ENCODE data around the gene NEDD4L. TPM values are rescaled to one million over a fixed set of nuclear protein-coding genes. Genes with fewer than 3 reads are reported as not detected.

Gene NEDD4L
- total and polyA plus RNA-seq, 2 experiments from 2014 or later = 36.2 to 72.3 TPM

DNA sequence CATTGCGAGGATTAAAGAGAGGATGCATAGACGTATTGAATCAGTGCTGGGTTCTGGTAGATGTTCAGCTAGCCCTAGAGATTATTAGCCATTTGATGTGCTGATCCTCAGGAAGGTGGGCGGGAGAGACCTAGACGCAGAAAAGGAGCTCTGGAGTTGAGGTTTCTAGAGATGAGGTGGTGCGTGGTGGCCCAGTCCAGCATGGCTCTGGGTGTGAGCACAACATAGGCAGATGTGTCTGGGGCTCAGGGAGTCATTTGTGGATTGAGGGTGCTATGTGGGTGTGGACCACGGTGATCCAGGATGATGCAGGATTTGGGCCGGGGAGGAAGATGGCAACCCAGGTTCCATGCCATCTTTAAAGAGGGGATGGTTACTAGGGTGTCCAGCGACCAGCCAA is 102.1 kb downstream of the NEDD4L start:
- Histone ChIP-seq H2AFZ (no peak overlapping the region), H3K27ac (ENCODE audit: low read depth) (no peak overlapping the region), H3K27me3 (ENCODE audit: insufficient read depth) (no peaks in the 10 kb centered on the region), H3F3A (replicated peaks; ENCODE audit: low read depth) (no peaks in the 10 kb centered on the region), H3K4me1 (ENCODE audit: insufficient read depth) (peaks cover 4% of the 10 kb centered on the region; the same call in 1 of the 2 replicates), H3K4me3 (no peak overlapping the region), H3K4me2 (no peak overlapping the region), H3K36me3 (ENCODE audit: insufficient read depth) (no peaks in the 10 kb centered on the region), H3K79me2 (replicated peaks; ENCODE audit: insufficient read depth) (peaks cover 95% of the 10 kb centered on the region), H4K20me1 (replicated peaks; ENCODE audit: insufficient read depth) (peaks cover 5% of the 10 kb centered on the region), H3K9me2 (ENCODE audit: insufficient read depth) (0 out of 2 replicates have a peak, but pooled peaks cover 4% of the 10 kb centered on the region)
- ATAC-seq (no peak), DNase-seq (ENCODE audit: low spot score) (no peak)
- Mint-ChIP-seq H3K4me3 (no peak overlapping the region), H3K4me1 (peaks cover 14% of the 10 kb centered on the region; the same call in 2 of the 3 replicates), H3K9me3 (no peaks in the 10 kb centered on the region; the same call in 2 of the 3 replicates), H3K27me3 (ENCODE audit: insufficient read depth, low read depth, poor library complexity) (peaks cover 2% of the 10 kb centered on the region), H3K36me3 (ENCODE audit: low read depth) (peaks cover 9% of the 10 kb centered on the region; the same call in 2 of the 3 replicates), H3K27ac (no peak overlapping the region)
- no peak for TF ChIP-seq EZH2phosphoT487 (IDR thresholded peaks at IDR 0.05; ENCODE audit: unreplicated experiment)
- no peak for TF ChIP-seq EZH2 (IDR thresholded peaks at IDR 0.05; ENCODE audit: low read depth, unreplicated experiment)
- TF ChIP-seq CREB1 (CRISPR knock-in tag; IDR thresholded peaks at IDR 0.05; ENCODE audit: low read depth) = no peak
- TF ChIP-seq NANOG (IDR thresholded peaks at IDR 0.05; ENCODE audit: borderline replicate concordance) = no peak
- TF ChIP-seq, protein P1, sequence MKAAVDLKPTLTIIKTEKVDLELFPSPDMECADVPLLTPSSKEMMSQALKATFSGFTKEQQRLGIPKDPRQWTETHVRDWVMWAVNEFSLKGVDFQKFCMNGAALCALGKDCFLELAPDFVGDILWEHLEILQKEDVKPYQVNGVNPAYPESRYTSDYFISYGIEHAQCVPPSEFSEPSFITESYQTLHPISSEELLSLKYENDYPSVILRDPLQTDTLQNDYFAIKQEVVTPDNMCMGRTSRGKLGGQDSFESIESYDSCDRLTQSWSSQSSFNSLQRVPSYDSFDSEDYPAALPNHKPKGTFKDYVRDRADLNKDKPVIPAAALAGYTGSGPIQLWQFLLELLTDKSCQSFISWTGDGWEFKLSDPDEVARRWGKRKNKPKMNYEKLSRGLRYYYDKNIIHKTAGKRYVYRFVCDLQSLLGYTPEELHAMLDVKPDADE (IDR thresholded peaks at IDR 0.05) = no peak
- no peak for TF ChIP-seq POLR2AphosphoS5 (IDR thresholded peaks at IDR 0.05; ENCODE audit: low read depth)
- no peak for TF ChIP-seq JUNB (IDR thresholded peaks at IDR 0.05; ENCODE audit: unreplicated experiment)
- no peak for TF ChIP-seq STAT1 (IDR thresholded peaks at IDR 0.05; ENCODE audit: unreplicated experiment)
- TF ChIP-seq, protein P2, sequence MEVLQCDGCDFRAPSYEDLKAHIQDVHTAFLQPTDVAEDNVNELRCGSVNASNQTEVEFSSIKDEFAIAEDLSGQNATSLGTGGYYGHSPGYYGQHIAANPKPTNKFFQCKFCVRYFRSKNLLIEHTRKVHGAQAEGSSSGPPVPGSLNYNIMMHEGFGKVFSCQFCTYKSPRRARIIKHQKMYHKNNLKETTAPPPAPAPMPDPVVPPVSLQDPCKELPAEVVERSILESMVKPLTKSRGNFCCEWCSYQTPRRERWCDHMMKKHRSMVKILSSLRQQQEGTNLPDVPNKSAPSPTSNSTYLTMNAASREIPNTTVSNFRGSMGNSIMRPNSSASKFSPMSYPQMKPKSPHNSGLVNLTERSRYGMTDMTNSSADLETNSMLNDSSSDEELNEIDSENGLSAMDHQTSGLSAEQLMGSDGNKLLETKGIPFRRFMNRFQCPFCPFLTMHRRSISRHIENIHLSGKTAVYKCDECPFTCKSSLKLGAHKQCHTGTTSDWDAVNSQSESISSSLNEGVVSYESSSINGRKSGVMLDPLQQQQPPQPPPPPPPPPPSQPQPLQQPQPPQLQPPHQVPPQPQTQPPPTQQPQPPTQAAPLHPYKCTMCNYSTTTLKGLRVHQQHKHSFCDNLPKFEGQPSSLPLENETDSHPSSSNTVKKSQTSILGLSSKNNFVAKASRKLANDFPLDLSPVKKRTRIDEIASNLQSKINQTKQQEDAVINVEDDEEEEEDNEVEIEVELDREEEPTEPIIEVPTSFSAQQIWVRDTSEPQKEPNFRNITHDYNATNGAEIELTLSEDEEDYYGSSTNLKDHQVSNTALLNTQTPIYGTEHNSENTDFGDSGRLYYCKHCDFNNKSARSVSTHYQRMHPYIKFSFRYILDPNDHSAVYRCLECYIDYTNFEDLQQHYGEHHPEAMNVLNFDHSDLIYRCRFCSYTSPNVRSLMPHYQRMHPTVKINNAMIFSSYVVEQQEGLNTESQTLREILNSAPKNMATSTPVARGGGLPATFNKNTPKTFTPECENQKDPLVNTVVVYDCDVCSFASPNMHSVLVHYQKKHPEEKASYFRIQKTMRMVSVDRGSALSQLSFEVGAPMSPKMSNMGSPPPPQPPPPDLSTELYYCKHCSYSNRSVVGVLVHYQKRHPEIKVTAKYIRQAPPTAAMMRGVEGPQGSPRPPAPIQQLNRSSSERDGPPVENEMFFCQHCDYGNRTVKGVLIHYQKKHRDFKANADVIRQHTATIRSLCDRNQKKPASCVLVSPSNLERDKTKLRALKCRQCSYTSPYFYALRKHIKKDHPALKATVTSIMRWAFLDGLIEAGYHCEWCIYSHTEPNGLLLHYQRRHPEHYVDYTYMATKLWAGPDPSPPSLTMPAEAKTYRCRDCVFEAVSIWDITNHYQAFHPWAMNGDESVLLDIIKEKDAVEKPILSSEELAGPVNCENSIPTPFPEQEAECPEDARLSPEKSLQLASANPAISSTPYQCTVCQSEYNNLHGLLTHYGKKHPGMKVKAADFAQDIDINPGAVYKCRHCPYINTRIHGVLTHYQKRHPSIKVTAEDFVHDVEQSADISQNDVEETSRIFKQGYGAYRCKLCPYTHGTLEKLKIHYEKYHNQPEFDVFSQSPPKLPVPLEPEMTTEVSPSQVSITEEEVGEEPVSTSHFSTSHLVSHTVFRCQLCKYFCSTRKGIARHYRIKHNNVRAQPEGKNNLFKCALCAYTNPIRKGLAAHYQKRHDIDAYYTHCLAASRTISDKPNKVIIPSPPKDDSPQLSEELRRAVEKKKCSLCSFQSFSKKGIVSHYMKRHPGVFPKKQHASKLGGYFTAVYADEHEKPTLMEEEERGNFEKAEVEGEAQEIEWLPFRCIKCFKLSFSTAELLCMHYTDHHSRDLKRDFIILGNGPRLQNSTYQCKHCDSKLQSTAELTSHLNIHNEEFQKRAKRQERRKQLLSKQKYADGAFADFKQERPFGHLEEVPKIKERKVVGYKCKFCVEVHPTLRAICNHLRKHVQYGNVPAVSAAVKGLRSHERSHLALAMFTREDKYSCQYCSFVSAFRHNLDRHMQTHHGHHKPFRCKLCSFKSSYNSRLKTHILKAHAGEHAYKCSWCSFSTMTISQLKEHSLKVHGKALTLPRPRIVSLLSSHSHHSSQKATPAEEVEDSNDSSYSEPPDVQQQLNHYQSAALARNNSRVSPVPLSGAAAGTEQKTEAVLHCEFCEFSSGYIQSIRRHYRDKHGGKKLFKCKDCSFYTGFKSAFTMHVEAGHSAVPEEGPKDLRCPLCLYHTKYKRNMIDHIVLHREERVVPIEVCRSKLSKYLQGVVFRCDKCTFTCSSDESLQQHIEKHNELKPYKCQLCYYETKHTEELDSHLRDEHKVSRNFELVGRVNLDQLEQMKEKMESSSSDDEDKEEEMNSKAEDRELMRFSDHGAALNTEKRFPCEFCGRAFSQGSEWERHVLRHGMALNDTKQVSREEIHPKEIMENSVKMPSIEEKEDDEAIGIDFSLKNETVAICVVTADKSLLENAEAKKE (CRISPR knock-in tag; IDR thresholded peaks at IDR 0.05) = no peak
- no peak for TF ChIP-seq ZNF114 (CRISPR knock-in tag; IDR thresholded peaks at IDR 0.05)
- TF ChIP-seq, protein P3, sequence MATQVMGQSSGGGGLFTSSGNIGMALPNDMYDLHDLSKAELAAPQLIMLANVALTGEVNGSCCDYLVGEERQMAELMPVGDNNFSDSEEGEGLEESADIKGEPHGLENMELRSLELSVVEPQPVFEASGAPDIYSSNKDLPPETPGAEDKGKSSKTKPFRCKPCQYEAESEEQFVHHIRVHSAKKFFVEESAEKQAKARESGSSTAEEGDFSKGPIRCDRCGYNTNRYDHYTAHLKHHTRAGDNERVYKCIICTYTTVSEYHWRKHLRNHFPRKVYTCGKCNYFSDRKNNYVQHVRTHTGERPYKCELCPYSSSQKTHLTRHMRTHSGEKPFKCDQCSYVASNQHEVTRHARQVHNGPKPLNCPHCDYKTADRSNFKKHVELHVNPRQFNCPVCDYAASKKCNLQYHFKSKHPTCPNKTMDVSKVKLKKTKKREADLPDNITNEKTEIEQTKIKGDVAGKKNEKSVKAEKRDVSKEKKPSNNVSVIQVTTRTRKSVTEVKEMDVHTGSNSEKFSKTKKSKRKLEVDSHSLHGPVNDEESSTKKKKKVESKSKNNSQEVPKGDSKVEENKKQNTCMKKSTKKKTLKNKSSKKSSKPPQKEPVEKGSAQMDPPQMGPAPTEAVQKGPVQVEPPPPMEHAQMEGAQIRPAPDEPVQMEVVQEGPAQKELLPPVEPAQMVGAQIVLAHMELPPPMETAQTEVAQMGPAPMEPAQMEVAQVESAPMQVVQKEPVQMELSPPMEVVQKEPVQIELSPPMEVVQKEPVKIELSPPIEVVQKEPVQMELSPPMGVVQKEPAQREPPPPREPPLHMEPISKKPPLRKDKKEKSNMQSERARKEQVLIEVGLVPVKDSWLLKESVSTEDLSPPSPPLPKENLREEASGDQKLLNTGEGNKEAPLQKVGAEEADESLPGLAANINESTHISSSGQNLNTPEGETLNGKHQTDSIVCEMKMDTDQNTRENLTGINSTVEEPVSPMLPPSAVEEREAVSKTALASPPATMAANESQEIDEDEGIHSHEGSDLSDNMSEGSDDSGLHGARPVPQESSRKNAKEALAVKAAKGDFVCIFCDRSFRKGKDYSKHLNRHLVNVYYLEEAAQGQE (IDR thresholded peaks at IDR 0.05; ENCODE audit: unreplicated experiment) = no peak
- TF ChIP-seq ZNF331 (CRISPR knock-in tag; IDR thresholded peaks at IDR 0.05; ENCODE audit: low read depth) = no peak
- TF ChIP-seq, protein P4, sequence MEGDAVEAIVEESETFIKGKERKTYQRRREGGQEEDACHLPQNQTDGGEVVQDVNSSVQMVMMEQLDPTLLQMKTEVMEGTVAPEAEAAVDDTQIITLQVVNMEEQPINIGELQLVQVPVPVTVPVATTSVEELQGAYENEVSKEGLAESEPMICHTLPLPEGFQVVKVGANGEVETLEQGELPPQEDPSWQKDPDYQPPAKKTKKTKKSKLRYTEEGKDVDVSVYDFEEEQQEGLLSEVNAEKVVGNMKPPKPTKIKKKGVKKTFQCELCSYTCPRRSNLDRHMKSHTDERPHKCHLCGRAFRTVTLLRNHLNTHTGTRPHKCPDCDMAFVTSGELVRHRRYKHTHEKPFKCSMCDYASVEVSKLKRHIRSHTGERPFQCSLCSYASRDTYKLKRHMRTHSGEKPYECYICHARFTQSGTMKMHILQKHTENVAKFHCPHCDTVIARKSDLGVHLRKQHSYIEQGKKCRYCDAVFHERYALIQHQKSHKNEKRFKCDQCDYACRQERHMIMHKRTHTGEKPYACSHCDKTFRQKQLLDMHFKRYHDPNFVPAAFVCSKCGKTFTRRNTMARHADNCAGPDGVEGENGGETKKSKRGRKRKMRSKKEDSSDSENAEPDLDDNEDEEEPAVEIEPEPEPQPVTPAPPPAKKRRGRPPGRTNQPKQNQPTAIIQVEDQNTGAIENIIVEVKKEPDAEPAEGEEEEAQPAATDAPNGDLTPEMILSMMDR (conservative IDR thresholded peaks at IDR 0.05; ENCODE audit: low read depth in 2 of 2) = no peak
